HepG2 (cell line): ENCODE results near the gene MFGE8.

ENCODE experiments used
- CEBPB ChIP-seq: IDR thresholded peaks from 2 replicates; pipeline ENCODE4 v1.6.1; 2011; ENCODE audit warnings: low read depth, low read length, improper control_type of control experiment, borderline replicate concordance
- KAT2B ChIP-seq: fragments of 150-350 bp; IDR thresholded peaks from 2 replicates; pipeline ENCODE4 v1.6.1; 2014; ENCODE audit warnings: low read depth, low read length, borderline replicate concordance
- SMAD9 ChIP-seq: sonication (generic); formaldehyde crosslinking; IDR thresholded peaks from 2 replicates; pipeline ENCODE4 v1.5.1; 2020; ENCODE audit warnings: mild to moderate bottlenecking, missing genetic modification reagents
- TCF12 ChIP-seq, 2 experiments: fragments of 450-650 bp in 1 of 2; sonication (generic) in 1 of 2; formaldehyde crosslinking in 1 of 2; IDR thresholded peaks; 2 replicates each; pipeline versions ENCODE4 v1.6.1 to v1.8.0; 2017 to 2022; ENCODE audit warnings: antibody characterized with exemption in 1 of 2, mild to moderate bottlenecking in 1 of 2, missing genetic modification reagents in 1 of 2, moderate library complexity in 1 of 2
- ZBTB26 ChIP-seq: IDR thresholded peaks from 2 replicates; pipeline ENCODE4 v1.6.1; 2016; ENCODE audit warnings: missing compliant biosample characterization, missing genetic modification reagents, borderline replicate concordance

- TF ChIP-seq CEBPB (no peak), TCF12 (IDR thresholded peaks at IDR 0.05) (no peak), TCF12 (CRISPR knock-in tag; IDR thresholded peaks at IDR 0.05) (no peak), KAT2B (no peak), ZBTB26 (no peak), SMAD9 (CRISPR knock-in tag) (no peak)
These were observed 16.1 kb downstream of the MFGE8 start for GRCh38 chr15:88897142-88897455.
